ENCODE results near the gene WDR72.

- TF ChIP-seq, protein P1, sequence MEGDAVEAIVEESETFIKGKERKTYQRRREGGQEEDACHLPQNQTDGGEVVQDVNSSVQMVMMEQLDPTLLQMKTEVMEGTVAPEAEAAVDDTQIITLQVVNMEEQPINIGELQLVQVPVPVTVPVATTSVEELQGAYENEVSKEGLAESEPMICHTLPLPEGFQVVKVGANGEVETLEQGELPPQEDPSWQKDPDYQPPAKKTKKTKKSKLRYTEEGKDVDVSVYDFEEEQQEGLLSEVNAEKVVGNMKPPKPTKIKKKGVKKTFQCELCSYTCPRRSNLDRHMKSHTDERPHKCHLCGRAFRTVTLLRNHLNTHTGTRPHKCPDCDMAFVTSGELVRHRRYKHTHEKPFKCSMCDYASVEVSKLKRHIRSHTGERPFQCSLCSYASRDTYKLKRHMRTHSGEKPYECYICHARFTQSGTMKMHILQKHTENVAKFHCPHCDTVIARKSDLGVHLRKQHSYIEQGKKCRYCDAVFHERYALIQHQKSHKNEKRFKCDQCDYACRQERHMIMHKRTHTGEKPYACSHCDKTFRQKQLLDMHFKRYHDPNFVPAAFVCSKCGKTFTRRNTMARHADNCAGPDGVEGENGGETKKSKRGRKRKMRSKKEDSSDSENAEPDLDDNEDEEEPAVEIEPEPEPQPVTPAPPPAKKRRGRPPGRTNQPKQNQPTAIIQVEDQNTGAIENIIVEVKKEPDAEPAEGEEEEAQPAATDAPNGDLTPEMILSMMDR (IDR thresholded peaks at IDR 0.05) = no peak
- TF ChIP-seq POLR2A (IDR thresholded peaks at IDR 0.05) (no peak), POLR2AphosphoS5 (IDR thresholded peaks at IDR 0.05) (no peak)
These were observed 172.7 kb downstream of the WDR72 start for GRCh38 chr15:53586799-53587198.
